ENCODE results near the gene RIMBP2.

DNA sequence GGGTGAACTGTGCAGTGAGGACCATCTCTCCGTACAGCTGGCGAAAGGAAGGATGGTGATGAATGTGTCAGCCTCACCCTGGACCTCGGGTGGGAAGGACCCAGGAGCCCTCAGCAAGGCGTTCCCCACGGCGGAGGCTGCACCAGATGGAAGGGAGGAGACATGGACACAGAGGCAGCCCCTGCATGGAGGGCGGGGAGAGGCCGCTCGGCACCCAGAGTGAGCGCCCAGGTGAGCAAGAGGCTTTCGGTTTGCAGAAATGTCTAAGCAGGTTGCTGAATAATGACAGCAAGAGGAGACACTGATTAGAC lies 268.5 kb downstream of the RIMBP2 start:
- TF ChIP-seq, protein P1, sequence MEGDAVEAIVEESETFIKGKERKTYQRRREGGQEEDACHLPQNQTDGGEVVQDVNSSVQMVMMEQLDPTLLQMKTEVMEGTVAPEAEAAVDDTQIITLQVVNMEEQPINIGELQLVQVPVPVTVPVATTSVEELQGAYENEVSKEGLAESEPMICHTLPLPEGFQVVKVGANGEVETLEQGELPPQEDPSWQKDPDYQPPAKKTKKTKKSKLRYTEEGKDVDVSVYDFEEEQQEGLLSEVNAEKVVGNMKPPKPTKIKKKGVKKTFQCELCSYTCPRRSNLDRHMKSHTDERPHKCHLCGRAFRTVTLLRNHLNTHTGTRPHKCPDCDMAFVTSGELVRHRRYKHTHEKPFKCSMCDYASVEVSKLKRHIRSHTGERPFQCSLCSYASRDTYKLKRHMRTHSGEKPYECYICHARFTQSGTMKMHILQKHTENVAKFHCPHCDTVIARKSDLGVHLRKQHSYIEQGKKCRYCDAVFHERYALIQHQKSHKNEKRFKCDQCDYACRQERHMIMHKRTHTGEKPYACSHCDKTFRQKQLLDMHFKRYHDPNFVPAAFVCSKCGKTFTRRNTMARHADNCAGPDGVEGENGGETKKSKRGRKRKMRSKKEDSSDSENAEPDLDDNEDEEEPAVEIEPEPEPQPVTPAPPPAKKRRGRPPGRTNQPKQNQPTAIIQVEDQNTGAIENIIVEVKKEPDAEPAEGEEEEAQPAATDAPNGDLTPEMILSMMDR (conservative IDR thresholded peaks at IDR 0.05; ENCODE audit: low read depth, low read length), result no peak
- no peak for TF ChIP-seq EZH2 (IDR thresholded peaks at IDR 0.05; ENCODE audit: borderline replicate concordance, low read depth, low read length, poor library complexity, severe bottlenecking)
